HepG2 (cell line): ENCODE results near the gene LAMTOR2. TPM values are rescaled to one million over a fixed set of nuclear protein-coding genes. Genes with fewer than 3 reads are reported as not detected.

Experiments
- CREM ChIP-seq, 2 experiments: sonication (generic) in 1 of 2; formaldehyde crosslinking in 1 of 2; IDR thresholded peaks; 2 replicates each; pipeline versions ENCODE4 v1.4.0 to v1.6.1; 2016 to 2020; ENCODE audit warnings: antibody characterized with exemption in 1 of 2, mild to moderate bottlenecking in 1 of 2, missing genetic modification reagents in 1 of 2
- ELF3 ChIP-seq: IDR thresholded peaks from 2 replicates; pipeline ENCODE4 v1.6.1; 2016; ENCODE audit warnings: missing genetic modification reagents, missing compliant biosample characterization
- ESRRA ChIP-seq: sonication (generic); formaldehyde crosslinking; IDR thresholded peaks from 2 replicates; pipeline ENCODE4 v1.5.1; 2020; ENCODE audit warnings: mild to moderate bottlenecking, low read depth, missing genetic modification reagents
- EZH2 ChIP-seq: conservative IDR thresholded peaks from 2 replicates; pipeline ENCODE4 v1.6.1; 2012; ENCODE audit warnings: mild to moderate bottlenecking, low read depth, low read length, moderate library complexity
- HMG20B ChIP-seq: conservative IDR thresholded peaks from 2 replicates; pipeline ENCODE4 v1.6.1; 2016; ENCODE audit warnings: missing genetic modification reagents, missing compliant biosample characterization
- PITX1 ChIP-seq: sonication (generic); formaldehyde crosslinking; IDR thresholded peaks from 2 replicates; pipeline ENCODE4 v1.5.1; 2020; ENCODE audit warnings: mild to moderate bottlenecking, missing genetic modification reagents
- POLR2AphosphoS2 ChIP-seq: IDR thresholded peaks from 2 replicates; pipeline ENCODE4 v1.6.1; 2011; ENCODE audit warnings: low read depth, low read length, improper control_type of control experiment
- PRMT3 ChIP-seq: sonication (generic); formaldehyde crosslinking; IDR thresholded peaks from 2 replicates; pipeline ENCODE4 v1.8.1; 2022; ENCODE audit warnings: low read depth, mild to moderate bottlenecking, moderate library complexity, missing genetic modification reagents, borderline replicate concordance
- SPEN ChIP-seq: sonication (generic); formaldehyde crosslinking; IDR thresholded peaks from 2 replicates; pipeline ENCODE4 v1.5.1; 2020; ENCODE audit warnings: low read depth, mild to moderate bottlenecking, missing genetic modification reagents
- SRY ChIP-seq: sonication (generic); formaldehyde crosslinking; IDR thresholded peaks from 2 replicates; pipeline ENCODE4 v1.8.0; 2022; ENCODE audit warnings: mild to moderate bottlenecking, missing genetic modification reagents
- ZFP1 ChIP-seq: IDR thresholded peaks from 2 replicates; pipeline ENCODE4 v1.6.1; 2016
- ZMAT3 ChIP-seq: sonication (generic); formaldehyde crosslinking; conservative IDR thresholded peaks from 2 replicates; pipeline ENCODE4 v1.7.0; 2021; ENCODE audit warnings: missing genetic modification reagents
- ZNF143 ChIP-seq: sonication (generic); formaldehyde crosslinking; IDR thresholded peaks from 2 replicates; pipeline ENCODE4 v1.4.0; 2020; ENCODE audit warnings: missing genetic modification reagents
- ZNF224 ChIP-seq: sonication (generic); formaldehyde crosslinking; IDR thresholded peaks from 2 replicates; pipeline ENCODE4 v1.5.0; 2020; ENCODE audit warnings: mild to moderate bottlenecking, missing genetic modification reagents
- ZNF367 ChIP-seq: sonication (generic); formaldehyde crosslinking; IDR thresholded peaks from 2 replicates; pipeline ENCODE4 v1.4.0; 2020; ENCODE audit warnings: missing genetic modification reagents, borderline replicate concordance
- ZNF430 ChIP-seq: sonication (generic); formaldehyde crosslinking; IDR thresholded peaks from 2 replicates; pipeline ENCODE4 v1.9.0; 2021; ENCODE audit warnings: mild to moderate bottlenecking, missing genetic modification reagents
- ZNF451 ChIP-seq: sonication (generic); formaldehyde crosslinking; IDR thresholded peaks from 2 replicates; pipeline ENCODE4 v1.5.0; 2020; ENCODE audit warnings: mild to moderate bottlenecking, missing genetic modification reagents
- ZNF564 ChIP-seq: sonication (generic); formaldehyde crosslinking; IDR thresholded peaks from 2 replicates; pipeline ENCODE4 v1.8.1; 2023; ENCODE audit warnings: mild to moderate bottlenecking, missing genetic modification reagents
- ZSCAN25 ChIP-seq: sonication (generic); formaldehyde crosslinking; IDR thresholded peaks from 2 replicates; pipeline ENCODE4 v1.8.0; 2022; ENCODE audit warnings: mild to moderate bottlenecking, missing genetic modification reagents
- polyA plus RNA-seq, 8 experiments: library from polyadenylated mRNA; depleted of rRNA in 3 of 8; stranded (reverse) in 7 of 8; unstranded in 1 of 8; fragments of >200 nt; fragmentation: Illumina TruSeq in 4 of 8; extraction: Trizol in 4 of 8; gene quantifications; 2 replicates each; pipeline versions ENCODE4 v1.2.1 to v1.2.3, GENCODE V29; 2011 to 2016; ENCODE audit warnings: low read depth in 4 of 8, missing spikeins in 1 of 8, mixed read lengths in 1 of 8; ENCODE audit not compliant: insufficient read depth in 1 of 8
- total RNA-seq, 5 experiments: library from RNA; depleted of rRNA; stranded (reverse); fragments of >200 nt; fragmentation: Illumina TruSeq; extraction: Trizol; gene quantifications; 2 replicates each; pipeline ENCODE4 v1.2.3, GENCODE V29; 2016; ENCODE audit warnings: low read depth in 1 of 5
- TF ChIP-seq, protein P1 (sequence below): sonication (generic); formaldehyde crosslinking; IDR thresholded peaks from 2 replicates; pipeline ENCODE4 v1.5.0; 2020; ENCODE audit warnings: missing genetic modification reagents
- TF ChIP-seq, protein P2 (sequence below): sonication (generic); formaldehyde crosslinking; IDR thresholded peaks from 2 replicates; pipeline ENCODE4 v1.5.1; 2020; ENCODE audit warnings: mild to moderate bottlenecking, moderate library complexity, missing genetic modification reagents
- TF ChIP-seq, protein P3 (sequence below): sonication (generic); formaldehyde crosslinking; IDR thresholded peaks from 2 replicates; pipeline ENCODE4 v1.5.0; 2020; ENCODE audit warnings: mild to moderate bottlenecking, missing genetic modification reagents
- TF ChIP-seq, protein P4 (sequence below): sonication (generic); formaldehyde crosslinking; IDR thresholded peaks from 2 replicates; pipeline ENCODE4 v1.4.0; 2020; ENCODE audit warnings: missing genetic modification reagents
- TF ChIP-seq, protein P5 (sequence below): IDR thresholded peaks from 2 replicates; pipeline ENCODE4 v1.6.1; 2016; ENCODE audit warnings: mild to moderate bottlenecking

The LAMTOR2 gene
- total and polyA plus RNA-seq, 2 of the 13 experiments (the other 11 are each of a cell fraction or from before 2014, with no cell fraction given) = 36.5 to 66.4 TPM

DNA sequence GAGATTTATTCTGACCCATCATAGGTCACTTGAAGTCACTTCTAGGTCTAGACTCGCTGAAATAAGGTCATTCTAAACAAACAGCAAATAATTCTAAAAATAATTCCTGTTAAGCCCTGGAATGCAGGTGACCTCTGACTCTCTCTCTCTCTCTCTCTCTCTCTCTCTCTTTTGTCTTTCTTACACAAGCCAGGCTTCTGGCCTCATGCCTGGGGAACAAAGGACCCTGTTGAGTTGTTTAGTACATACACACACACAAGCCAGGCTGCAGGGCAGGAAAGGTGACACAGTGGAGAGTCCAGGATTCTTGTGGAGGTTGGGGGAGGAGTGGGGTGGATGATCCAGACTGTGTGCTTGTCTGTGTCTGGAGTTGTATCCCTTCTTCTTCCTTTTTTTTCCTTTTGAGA lies 31.7 kb downstream of the LAMTOR2 start (continued):
- TF ChIP-seq, protein P1, sequence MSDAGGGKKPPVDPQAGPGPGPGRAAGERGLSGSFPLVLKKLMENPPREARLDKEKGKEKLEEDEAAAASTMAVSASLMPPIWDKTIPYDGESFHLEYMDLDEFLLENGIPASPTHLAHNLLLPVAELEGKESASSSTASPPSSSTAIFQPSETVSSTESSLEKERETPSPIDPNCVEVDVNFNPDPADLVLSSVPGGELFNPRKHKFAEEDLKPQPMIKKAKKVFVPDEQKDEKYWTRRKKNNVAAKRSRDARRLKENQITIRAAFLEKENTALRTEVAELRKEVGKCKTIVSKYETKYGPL (CRISPR knock-in tag) = no peak
- no peak for TF ChIP-seq EZH2
- TF ChIP-seq, protein P2, sequence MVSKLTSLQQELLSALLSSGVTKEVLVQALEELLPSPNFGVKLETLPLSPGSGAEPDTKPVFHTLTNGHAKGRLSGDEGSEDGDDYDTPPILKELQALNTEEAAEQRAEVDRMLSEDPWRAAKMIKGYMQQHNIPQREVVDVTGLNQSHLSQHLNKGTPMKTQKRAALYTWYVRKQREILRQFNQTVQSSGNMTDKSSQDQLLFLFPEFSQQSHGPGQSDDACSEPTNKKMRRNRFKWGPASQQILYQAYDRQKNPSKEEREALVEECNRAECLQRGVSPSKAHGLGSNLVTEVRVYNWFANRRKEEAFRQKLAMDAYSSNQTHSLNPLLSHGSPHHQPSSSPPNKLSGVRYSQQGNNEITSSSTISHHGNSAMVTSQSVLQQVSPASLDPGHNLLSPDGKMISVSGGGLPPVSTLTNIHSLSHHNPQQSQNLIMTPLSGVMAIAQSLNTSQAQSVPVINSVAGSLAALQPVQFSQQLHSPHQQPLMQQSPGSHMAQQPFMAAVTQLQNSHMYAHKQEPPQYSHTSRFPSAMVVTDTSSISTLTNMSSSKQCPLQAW (CRISPR knock-in tag) = peak; percentile 90
- TF ChIP-seq ZNF224 (CRISPR knock-in tag) = no peak
- peak; percentile 99 for TF ChIP-seq PITX1 (CRISPR knock-in tag)
- TF ChIP-seq PRMT3 (CRISPR knock-in tag) = 0 out of 2 replicates have a peak, but pooled peaks have one; percentile 64
- peak; percentile 91 for TF ChIP-seq CREM (IDR thresholded peaks at IDR 0.05)
- no peak for TF ChIP-seq CREM (CRISPR knock-in tag; IDR thresholded peaks at IDR 0.05)
- no peak for TF ChIP-seq SRY (CRISPR knock-in tag)
- peak; percentile 57; the same call in 1 of the 2 replicates for TF ChIP-seq ZNF564 (CRISPR knock-in tag)
- TF ChIP-seq, protein P3, sequence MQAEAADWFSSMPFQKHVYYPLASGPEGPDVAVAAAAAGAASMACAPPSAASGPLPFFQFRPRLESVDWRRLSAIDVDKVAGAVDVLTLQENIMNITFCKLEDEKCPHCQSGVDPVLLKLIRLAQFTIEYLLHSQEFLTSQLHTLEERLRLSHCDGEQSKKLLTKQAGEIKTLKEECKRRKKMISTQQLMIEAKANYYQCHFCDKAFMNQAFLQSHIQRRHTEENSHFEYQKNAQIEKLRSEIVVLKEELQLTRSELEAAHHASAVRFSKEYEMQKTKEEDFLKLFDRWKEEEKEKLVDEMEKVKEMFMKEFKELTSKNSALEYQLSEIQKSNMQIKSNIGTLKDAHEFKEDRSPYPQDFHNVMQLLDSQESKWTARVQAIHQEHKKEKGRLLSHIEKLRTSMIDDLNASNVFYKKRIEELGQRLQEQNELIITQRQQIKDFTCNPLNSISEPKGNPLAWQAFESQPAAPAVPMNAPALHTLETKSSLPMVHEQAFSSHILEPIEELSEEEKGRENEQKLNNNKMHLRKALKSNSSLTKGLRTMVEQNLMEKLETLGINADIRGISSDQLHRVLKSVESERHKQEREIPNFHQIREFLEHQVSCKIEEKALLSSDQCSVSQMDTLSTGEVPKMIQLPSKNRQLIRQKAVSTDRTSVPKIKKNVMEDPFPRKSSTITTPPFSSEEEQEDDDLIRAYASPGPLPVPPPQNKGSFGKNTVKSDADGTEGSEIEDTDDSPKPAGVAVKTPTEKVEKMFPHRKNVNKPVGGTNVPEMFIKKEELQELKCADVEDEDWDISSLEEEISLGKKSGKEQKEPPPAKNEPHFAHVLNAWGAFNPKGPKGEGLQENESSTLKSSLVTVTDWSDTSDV = no peak
- peak; percentile 78; the same call in 1 of the 2 replicates for TF ChIP-seq ZNF430 (CRISPR knock-in tag)
- no peak for TF ChIP-seq ZNF451 (CRISPR knock-in tag)
- TF ChIP-seq ZSCAN25 (CRISPR knock-in tag) = peak; percentile 81
- peak; percentile 68 for TF ChIP-seq ELF3 (CRISPR knock-in tag)
- peak; percentile 95 for TF ChIP-seq HMG20B (CRISPR knock-in tag)
- peak; percentile 68; the same call in 1 of the 2 replicates for TF ChIP-seq ZMAT3 (CRISPR knock-in tag)
- 0 out of 2 replicates have a peak, but pooled peaks have one; percentile 24 for TF ChIP-seq ZNF143 (CRISPR knock-in tag)
- TF ChIP-seq, protein P4, sequence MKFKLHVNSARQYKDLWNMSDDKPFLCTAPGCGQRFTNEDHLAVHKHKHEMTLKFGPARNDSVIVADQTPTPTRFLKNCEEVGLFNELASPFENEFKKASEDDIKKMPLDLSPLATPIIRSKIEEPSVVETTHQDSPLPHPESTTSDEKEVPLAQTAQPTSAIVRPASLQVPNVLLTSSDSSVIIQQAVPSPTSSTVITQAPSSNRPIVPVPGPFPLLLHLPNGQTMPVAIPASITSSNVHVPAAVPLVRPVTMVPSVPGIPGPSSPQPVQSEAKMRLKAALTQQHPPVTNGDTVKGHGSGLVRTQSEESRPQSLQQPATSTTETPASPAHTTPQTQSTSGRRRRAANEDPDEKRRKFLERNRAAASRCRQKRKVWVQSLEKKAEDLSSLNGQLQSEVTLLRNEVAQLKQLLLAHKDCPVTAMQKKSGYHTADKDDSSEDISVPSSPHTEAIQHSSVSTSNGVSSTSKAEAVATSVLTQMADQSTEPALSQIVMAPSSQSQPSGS (CRISPR knock-in tag) = 0 out of 2 replicates have a peak, but pooled peaks have one; percentile 18
- no peak for TF ChIP-seq POLR2AphosphoS2
- no peak for TF ChIP-seq ZNF367 (CRISPR knock-in tag)
- TF ChIP-seq ZFP1 (CRISPR knock-in tag) = peak; percentile 91
- 0 out of 2 replicates have a peak, but pooled peaks have one; percentile 44 for TF ChIP-seq SPEN (CRISPR knock-in tag)
- TF ChIP-seq, protein P5, sequence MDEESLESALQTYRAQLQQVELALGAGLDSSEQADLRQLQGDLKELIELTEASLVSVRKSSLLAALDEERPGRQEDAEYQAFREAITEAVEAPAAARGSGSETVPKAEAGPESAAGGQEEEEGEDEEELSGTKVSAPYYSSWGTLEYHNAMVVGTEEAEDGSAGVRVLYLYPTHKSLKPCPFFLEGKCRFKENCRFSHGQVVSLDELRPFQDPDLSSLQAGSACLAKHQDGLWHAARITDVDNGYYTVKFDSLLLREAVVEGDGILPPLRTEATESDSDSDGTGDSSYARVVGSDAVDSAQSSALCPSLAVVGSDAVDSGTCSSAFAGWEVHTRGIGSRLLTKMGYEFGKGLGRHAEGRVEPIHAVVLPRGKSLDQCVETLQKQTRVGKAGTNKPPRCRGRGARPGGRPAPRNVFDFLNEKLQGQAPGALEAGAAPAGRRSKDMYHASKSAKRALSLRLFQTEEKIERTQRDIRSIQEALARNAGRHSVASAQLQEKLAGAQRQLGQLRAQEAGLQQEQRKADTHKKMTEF (CRISPR knock-in tag) = peak; percentile 92
- peak; percentile 85 for TF ChIP-seq ESRRA (CRISPR knock-in tag)
